ENCODE results near the gene ADAMTS2. TPM values are rescaled to one million over a fixed set of nuclear protein-coding genes. Genes with fewer than 3 reads are reported as not detected.

The ADAMTS2 gene
- total RNA-seq, 1 donor from 2014 or later = 7.7 TPM

- no peaks in the 10 kb centered on the region for H3K27me3 Mint-ChIP-seq
- peak; percentile 39 for DNase-seq (ENCODE audit: extremely low spot score, unreplicated experiment)
- no peak overlapping the region for H3K4me3 Mint-ChIP-seq
- H3K27ac Mint-ChIP-seq = no peak overlapping the region
- H3K36me3 Mint-ChIP-seq = no peaks in the 10 kb centered on the region
- TF ChIP-seq CTCF (conservative IDR thresholded peaks at IDR 0.05) = no peak
- H3K9me3 Mint-ChIP-seq = no peaks in the 10 kb centered on the region
- no peaks in the 10 kb centered on the region for H3K4me1 Mint-ChIP-seq (ENCODE audit: unreplicated experiment)
Measured at GRCh38 chr5:179378116-179378440, 32.8 kb upstream of the ADAMTS2 start.

- Mint-ChIP-seq H3K27me3 (no peaks in the 10 kb centered on the region), H3K27ac (no peak overlapping the region), H3K36me3 (no peaks in the 10 kb centered on the region), H3K4me3 (no peak overlapping the region), H3K9me3 (no peaks in the 10 kb centered on the region), H3K4me1 (ENCODE audit: unreplicated experiment) (no peaks in the 10 kb centered on the region)
- DNase-seq (ENCODE audit: extremely low spot score, unreplicated experiment) = peak; percentile 60
- TF ChIP-seq CTCF (conservative IDR thresholded peaks at IDR 0.05) = no peak
Measured at GRCh38 chr5:179377421-179378115, 32.3 kb upstream of the ADAMTS2 start.

DNA sequence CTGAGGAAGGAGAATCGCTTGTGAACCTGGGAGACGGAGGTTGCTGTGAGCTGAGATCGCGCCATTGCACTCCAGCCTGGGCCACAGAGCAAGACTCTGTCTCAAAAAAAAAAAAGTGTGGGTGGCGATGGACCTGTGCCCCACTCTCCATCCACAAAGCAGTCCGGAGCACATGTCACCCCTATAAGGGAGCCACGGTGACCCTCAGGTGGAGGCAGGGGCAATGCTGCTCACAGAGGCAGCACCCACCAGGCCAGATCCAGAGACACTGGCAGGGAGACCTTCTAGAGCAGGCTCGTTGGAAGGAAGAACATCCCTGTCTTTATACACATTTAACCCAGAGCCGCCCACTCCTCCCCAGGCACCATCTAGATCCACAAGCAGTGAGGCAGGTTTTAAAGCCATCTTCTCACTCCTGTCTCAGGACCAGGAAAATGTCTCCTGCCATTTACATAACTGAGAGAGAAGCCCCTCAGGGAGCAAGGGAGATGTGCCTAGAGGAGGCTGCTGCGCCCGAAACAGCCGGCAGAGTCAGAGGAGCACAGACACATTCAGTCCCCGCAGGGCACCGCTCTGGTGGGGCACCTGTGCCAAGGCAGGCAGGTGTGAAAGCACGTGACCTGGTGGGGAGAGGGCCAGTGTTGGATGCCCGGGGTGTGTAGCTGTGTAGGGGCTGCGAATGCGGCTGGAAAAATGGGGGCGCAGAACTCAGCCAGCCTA is 31.6 kb upstream of the ADAMTS2 start:
- H3K36me3 Mint-ChIP-seq = no peaks in the 10 kb centered on the region
- no peaks in the 10 kb centered on the region for H3K9me3 Mint-ChIP-seq
- H3K27me3 Mint-ChIP-seq = no peaks in the 10 kb centered on the region
- no peak overlapping the region for H3K4me3 Mint-ChIP-seq
- DNase-seq (ENCODE audit: extremely low spot score, unreplicated experiment) = peak; percentile 62
- H3K27ac Mint-ChIP-seq = no peak overlapping the region
- no peak for TF ChIP-seq CTCF (conservative IDR thresholded peaks at IDR 0.05)
- H3K4me1 Mint-ChIP-seq (ENCODE audit: unreplicated experiment) = no peaks in the 10 kb centered on the region

GRCh38 chr5:179375831-179376365 is 30.6 kb upstream of the ADAMTS2 start:
- H3K4me1 Mint-ChIP-seq (ENCODE audit: unreplicated experiment) = no peaks in the 10 kb centered on the region
- H3K27ac Mint-ChIP-seq = no peak overlapping the region
- H3K36me3 Mint-ChIP-seq = no peaks in the 10 kb centered on the region
- no peak overlapping the region for H3K4me3 Mint-ChIP-seq
- no peak for TF ChIP-seq CTCF (conservative IDR thresholded peaks at IDR 0.05)
- H3K9me3 Mint-ChIP-seq = no peaks in the 10 kb centered on the region
- peak; percentile 52 for DNase-seq (ENCODE audit: extremely low spot score, unreplicated experiment)
- H3K27me3 Mint-ChIP-seq = no peaks in the 10 kb centered on the region

DNA sequence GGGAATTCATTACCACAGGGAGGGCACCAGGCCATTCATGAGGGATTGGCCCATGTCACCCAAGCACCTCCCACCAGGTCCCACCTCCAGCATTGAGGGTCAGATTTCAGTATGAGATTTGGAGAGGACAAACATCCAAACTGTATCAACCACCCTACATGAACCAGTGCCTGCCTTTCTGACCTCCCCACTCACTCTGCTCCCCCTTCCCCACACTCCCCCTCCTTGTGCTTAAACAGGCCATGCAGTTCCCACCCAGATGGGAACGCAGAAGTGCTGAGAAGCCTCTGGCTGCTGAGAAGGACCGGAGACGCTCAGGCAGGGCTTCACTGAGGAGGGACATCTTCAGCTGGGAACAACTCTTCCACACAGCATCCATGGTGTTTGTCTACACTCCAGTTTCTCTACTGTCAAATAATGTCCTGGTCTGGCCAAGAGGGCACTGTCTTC is 30.0 kb upstream of the ADAMTS2 start:
- no peak for TF ChIP-seq CTCF (conservative IDR thresholded peaks at IDR 0.05)
- Mint-ChIP-seq H3K4me1 (ENCODE audit: unreplicated experiment) (no peaks in the 10 kb centered on the region), H3K36me3 (no peaks in the 10 kb centered on the region), H3K9me3 (no peaks in the 10 kb centered on the region), H3K4me3 (no peak overlapping the region), H3K27ac (no peak overlapping the region), H3K27me3 (no peaks in the 10 kb centered on the region)
- peak; percentile 37 for DNase-seq (ENCODE audit: extremely low spot score, unreplicated experiment)
